ENCODE data around the gene C1orf141.
"Not testable (repeated sequence)": the region's sequence is repeated elsewhere in the genome, so short reads cannot be mapped to it uniquely, and the experiment has no call there.

The C1orf141 gene

GRCh38 chr1:67084765-67085318 is 49.9 kb downstream of the C1orf141 start:
- no peak for DNase-seq

GRCh38 chr1:67078291-67078690 is 56.5 kb downstream of the C1orf141 start:
- DNase-seq = no peak

GRCh38 chr1:67077593-67077992 is 57.2 kb downstream of the C1orf141 start:
- DNase-seq = no peak

GRCh38 chr1:67072749-67073148 is 62.0 kb downstream of the C1orf141 start:
- DNase-seq = no peak

- DNase-seq = not testable (repeated sequence)
Measured at GRCh38 chr1:67067655-67068054, 67.1 kb downstream of the C1orf141 start.

GRCh38 chr1:67062412-67062811 is 72.4 kb downstream of the C1orf141 start:
- no peak for DNase-seq

GRCh38 chr1:67061266-67061665 is 73.5 kb downstream of the C1orf141 start:
- DNase-seq = no peak

- DNase-seq = peak; percentile 98
Measured at GRCh38 chr1:67060811-67061218, 74.0 kb downstream of the C1orf141 start.

GRCh38 chr1:67059346-67059745 is 75.4 kb downstream of the C1orf141 start:
- DNase-seq = peak; percentile 45

- DNase-seq = peak; percentile 48
Measured at GRCh38 chr1:67058761-67059160, 76.0 kb downstream of the C1orf141 start.

- DNase-seq = no peak
Measured at GRCh38 chr1:67058242-67058641, 76.5 kb downstream of the C1orf141 start.

GRCh38 chr1:67053785-67054772 is 80.7 kb downstream of the C1orf141 start, which contains the start of gene SLC35D1:
Gene SLC35D1 (minus strand): TSS chr1:67054148. CDS start chr1:67054013, 135 bp downstream.
- DNase-seq = peak; percentile 70

- peak; percentile 61 for DNase-seq
Measured at GRCh38 chr1:67053535-67053784, 81.3 kb downstream of the C1orf141 start.

GRCh38 chr1:67052741-67053534 is 81.8 kb downstream of the C1orf141 start:
- DNase-seq = peak; percentile 45

- no peak for DNase-seq
Measured at GRCh38 chr1:67051196-67051595, 83.6 kb downstream of the C1orf141 start.

GRCh38 chr1:67044631-67045270 is 90.0 kb downstream of the C1orf141 start:
- DNase-seq = no peak

GRCh38 chr1:67043366-67043765 is 91.4 kb downstream of the C1orf141 start:
- no peak for DNase-seq

Measured in fibroblast of skin of back (primary cell).